Left ventricle myocardium superior (tissue), 1 donor: Measurements from ENCODE around the gene SDK2. TPM values are rescaled to one million over a fixed set of nuclear protein-coding genes. Genes with fewer than 3 reads are reported as not detected.

Source experiments
- ATAC-seq: fragments of 200-7000 bp; cut with Tn5 transposase; one replicate; pipeline ENCODE4 v1.9.1; 2020; ENCODE audit warnings: mild to moderate bottlenecking, moderate library complexity
- DNase-seq: peaks from one replicate; pipeline ENCODE4 v3.0.0-alpha.2; 2020
- intact Hi-C: fragments of 100-400 bp; cut with micrococcal nuclease; formaldehyde crosslinking; loops from one replicate; pipeline ENCODE4 v1.11.0; 2022
- total RNA-seq: library from RNA; stranded (reverse); fragmentation: NEBNext Ultra II Directional; extraction: Animal tissue kit (Norgen Biotek cat#: 25700); gene quantifications from one replicate; pipeline ENCODE4 v1.2.1, GENCODE V29; 2021
- donor health status: DM: no; HTN: yes; CAD: no; lungs with severe emphysema.

SDK2 gene
- total RNA-seq, 1 donor from 2014 or later, result 1.5 TPM

DNA sequence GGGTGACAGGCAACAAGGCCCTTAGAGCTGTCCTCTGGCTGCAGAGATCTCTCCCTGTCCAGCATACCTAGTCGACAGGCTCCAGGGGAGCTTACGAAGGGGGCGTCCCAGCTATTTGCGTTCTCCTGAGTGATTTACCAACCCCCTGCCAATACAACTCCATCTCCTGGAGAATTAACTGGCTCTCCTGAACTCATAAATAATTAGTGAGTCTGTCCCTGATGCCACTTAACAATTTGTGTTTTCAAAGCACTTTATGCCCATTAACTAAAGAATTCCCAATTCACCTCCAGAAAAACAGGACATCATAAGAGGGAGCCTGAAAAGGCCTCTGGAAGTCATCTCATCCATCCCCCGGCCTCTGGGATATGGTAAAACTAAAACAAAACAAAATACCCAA, 26.7 kb downstream of the SDK2 start:
- DNase-seq (no peak), ATAC-seq (no peak)
- intact Hi-C loops, result no loop called here

- DNase-seq, result no peak
- intact Hi-C loops, result no loop called here
- ATAC-seq, result no peak
Observed at GRCh38 chr17:73616873-73617404, 27.3 kb downstream of the SDK2 start.

- ATAC-seq (no peak), DNase-seq (no peak)
- intact Hi-C loops, result no loop called here
Observed at GRCh38 chr17:73616120-73616872, 27.9 kb downstream of the SDK2 start.

- ATAC-seq, result no peak
Observed at GRCh38 chr17:73614256-73614655, 30.0 kb downstream of the SDK2 start.

DNA sequence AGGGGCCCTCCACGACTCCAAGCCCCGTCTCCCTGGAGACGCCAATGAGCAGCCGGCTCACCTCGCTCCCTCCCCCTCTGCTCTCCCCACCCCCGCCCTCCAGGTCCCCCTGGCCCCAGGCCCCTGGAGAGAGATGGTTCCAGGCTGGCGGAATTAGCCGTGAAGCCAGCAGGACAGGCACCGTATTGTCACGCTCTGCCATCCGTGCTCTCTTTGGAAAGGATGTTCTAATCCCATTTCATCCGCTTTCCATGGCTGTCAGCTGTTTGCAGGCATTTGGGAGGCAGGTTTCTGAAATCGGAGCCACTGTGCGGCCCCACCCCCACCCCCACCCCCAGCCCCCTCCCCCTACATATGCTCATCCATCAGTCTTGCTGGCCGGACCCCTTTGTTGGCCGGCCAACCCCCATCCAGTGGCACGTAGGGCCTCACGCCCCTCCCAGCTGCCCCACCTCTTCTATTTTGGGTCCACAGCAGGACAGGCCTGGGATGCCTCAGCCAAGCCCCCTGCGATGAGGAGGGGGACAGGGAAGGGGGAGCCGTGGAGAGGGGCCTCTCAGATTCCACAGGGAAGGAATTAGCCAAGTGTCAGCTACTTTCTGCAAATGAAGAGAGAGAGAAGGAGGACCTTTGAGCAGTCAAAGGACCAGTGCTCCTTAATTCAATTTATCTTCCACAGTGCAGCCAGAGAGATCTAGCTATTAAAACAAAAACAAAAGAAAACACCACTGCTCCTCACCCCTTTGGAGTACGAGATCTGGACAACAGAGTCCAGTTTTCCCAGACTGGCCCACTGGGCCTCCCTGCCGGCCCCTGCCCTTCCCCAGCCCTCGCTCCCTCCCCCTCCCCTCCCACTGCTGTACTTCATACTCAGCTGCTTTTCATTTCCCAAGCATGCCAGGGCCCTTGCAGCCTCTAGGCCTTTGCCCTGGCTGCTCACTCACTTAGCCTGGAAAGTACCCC, 30.7 kb downstream of the SDK2 start:
- ATAC-seq (no peak), DNase-seq (no peak)
- intact Hi-C loops, result no loop called here

More at GRCh38 chr17:73614256-73614655, 30.0 kb downstream of the SDK2 start:
- DNase-seq, result no peak
- intact Hi-C loops, result no loop called here

GRCh38 chr17:73612031-73612472, 32.2 kb downstream of the SDK2 start:
- DNase-seq (no peak), ATAC-seq (no peak)
- intact Hi-C loops, result no loop called here

DNA sequence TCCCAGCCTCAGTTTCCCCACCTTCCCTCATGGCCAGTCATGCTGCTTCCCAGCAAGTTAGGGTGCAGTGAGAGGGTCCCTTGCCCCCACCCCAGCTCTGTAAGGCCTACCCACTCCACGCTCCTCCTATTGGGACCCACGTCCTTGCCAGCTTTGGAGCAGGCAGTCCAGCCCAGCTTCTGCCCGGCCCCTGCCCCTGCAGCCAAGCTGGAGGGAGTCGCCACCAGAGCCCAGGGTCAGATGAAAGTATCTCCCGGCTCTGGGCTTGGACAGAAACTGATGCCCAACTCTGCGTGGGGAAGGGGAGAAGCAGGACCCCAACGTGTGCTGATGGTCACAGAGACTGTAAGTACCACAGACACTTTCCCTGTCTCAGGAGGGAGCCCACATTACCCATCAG, 32.6 kb downstream of the SDK2 start:
- DNase-seq, result no peak
- intact Hi-C loops, result no loop called here
- ATAC-seq, result no peak

GRCh38 chr17:73610331-73610911, 33.8 kb downstream of the SDK2 start:
- DNase-seq, result no peak
- intact Hi-C loops, result no loop called here
- ATAC-seq, result no peak

DNA sequence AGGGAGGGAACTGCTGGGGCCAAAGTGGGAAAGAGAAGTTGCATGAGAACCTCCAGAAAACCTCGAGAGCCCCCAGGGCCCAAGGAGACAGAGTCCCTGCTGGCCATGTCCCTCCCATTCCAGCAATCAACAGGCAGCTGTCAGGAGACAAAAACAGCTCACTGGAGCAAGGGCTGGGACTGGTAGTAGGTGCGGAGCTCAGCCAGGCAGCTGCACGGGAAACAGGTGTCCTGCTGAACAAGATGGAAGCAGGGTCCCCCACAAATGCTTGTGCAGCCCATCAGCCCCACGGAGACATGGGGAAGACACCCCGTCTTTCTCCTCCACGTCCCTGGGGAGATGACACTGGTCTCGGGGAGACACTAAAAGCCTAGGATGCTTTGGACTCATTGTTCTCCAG, 34.5 kb downstream of the SDK2 start:
- intact Hi-C loops, result no loop called here
- no peak for ATAC-seq
- no peak for DNase-seq

DNA sequence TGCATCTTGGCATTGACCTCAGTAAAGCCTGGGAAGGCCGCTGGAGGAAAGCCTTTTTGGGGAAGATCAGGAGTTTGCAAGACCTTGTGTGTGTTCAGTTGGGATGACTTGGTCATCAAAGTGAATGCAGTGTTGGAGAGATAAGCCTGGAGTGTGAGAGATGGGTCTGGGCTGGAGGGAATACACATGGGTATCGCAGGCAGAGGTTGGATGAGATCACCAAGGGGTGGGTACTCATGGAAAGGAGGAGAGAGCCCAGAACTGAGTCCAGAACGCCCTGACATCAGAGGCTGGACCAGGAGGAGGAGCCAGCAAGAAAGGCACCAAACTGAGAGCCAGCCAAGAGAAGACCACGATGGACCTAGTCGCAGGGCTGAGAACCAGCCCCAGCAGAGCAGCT, 35.2 kb downstream of the SDK2 start:
- intact Hi-C loops, result no loop called here
- DNase-seq, result no peak
- no peak for ATAC-seq

- intact Hi-C loops, result no loop called here
- DNase-seq (no peak), ATAC-seq (no peak)
Observed at GRCh38 chr17:73605444-73605843, 38.8 kb downstream of the SDK2 start.

- intact Hi-C loops, result no loop called here
- ATAC-seq (no peak), DNase-seq (no peak)
Observed at GRCh38 chr17:73604476-73604875, 39.8 kb downstream of the SDK2 start.

- ATAC-seq (no peak), DNase-seq (no peak)
- intact Hi-C loops, result no loop called here
Observed at GRCh38 chr17:73603971-73604370, 40.3 kb downstream of the SDK2 start.

DNA sequence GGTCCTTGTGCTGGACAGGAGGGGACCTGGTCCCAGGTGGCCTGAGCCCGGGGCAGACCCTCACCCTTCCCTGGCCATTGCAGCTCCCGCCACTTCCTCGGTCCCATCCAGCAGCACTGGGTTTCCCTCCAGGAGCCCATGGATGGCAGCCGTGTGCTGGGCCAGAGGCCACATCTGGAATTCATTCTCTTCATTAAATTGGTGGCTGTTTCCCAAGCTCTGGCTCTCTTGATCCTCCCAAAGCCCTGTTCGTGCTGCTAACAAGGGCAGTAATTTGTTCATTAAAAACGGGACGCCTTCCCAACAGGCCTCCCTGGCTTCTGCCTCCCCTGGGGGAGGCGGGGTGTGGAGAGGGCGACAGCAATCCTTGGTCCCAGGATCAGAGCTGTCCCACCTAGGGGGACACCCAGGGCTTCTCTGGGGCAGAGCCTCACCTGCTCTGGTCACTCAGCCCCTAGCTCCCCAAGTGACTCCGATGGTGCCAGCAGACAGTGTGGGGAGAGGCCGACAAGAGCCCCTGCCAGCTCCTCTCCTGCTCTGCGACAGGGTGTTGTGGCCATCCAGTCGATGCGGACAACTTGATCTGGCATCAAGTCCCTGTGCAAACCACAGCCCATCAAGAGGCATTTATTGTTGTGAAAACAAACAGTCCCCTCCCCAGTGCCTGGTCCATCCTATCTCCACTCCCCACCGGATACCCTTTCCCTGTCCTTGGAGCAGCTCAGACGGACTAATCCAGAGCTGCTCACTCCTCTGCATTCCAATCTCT, 44.0 kb downstream of the SDK2 start:
- ATAC-seq, result peak; percentile 37
- no peak for DNase-seq
- intact Hi-C loops, result no loop called here

GRCh38 chr17:73599599-73599998, 44.6 kb downstream of the SDK2 start:
- DNase-seq (no peak), ATAC-seq (no peak)
- intact Hi-C loops, result no loop called here

- intact Hi-C loops, result no loop called here
- DNase-seq, result no peak
- ATAC-seq, result no peak
Observed at GRCh38 chr17:73598212-73598611, 46.0 kb downstream of the SDK2 start.

- intact Hi-C loops, result no loop called here
- ATAC-seq, result no peak
- no peak for DNase-seq
Observed at GRCh38 chr17:73595931-73596330, 48.3 kb downstream of the SDK2 start.

DNA sequence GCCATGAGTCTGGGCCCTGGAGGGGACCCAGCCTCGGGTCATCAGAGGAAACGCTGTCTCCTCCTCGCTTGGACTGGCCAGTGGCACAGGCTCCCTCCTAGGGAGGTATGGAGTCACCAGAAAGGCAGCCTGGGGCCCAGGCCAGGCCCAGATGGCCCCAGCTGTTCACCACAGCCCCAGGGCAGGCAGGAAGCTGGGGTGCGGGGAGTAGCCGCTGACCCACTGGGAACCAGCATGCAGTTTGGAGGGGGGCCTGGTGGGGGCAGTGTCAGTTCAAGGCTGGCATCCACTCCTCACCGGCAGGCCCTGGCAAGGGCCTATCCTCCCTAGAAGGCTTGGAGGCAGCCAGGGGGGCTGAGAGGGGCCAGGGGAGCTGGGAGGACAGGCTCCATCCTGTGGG, 48.8 kb downstream of the SDK2 start:
- intact Hi-C loops, result no loop called here
- DNase-seq (peak; percentile 81), ATAC-seq (peak; percentile 93)

DNA sequence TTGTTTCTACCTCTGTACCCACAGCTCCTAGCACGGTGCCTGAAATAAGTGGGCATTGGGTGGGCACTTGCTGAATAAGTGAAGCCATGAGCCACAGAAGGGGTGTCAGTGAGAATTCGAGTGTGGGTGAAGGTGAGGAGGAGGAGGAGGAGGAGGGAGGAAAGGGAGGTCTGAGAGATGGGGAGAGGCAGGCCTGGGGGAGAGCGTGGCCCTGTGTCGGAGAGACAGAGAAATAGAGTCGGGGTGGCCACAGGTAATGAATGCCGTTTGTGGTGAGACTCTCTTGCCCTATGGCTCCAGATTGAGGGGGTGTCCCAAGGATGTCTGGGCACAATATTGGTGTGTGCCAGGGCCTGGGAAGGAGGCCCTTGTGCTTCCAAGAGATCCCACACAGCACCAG, 49.2 kb downstream of the SDK2 start:
- intact Hi-C loops, result no loop called here
- ATAC-seq (no peak), DNase-seq (no peak)
